ENCODE data around the gene CEMIP.

- TF ChIP-seq POLR2AphosphoS5 (IDR thresholded peaks at IDR 0.05): no peak
- no peak for TF ChIP-seq POLR2A (IDR thresholded peaks at IDR 0.05)
- TF ChIP-seq CTCF (IDR thresholded peaks at IDR 0.05): no peak
Observed at GRCh38 chr15:80854104-80854503, 74.9 kb downstream of the CEMIP start.
